GM21390 (cell line): ENCODE results near the gene CD6.
"Not testable (repeated sequence)": the region's sequence is repeated elsewhere in the genome, so short reads cannot be mapped to it uniquely, and the experiment has no call there.

Source experiments
- ATAC-seq: cut with Tn5 transposase; IDR thresholded peaks from one replicate; pipeline ENCODE4 v1.9.1; 2021; ENCODE audit not compliant: unreplicated experiment

CD6 gene

GRCh38 chr11:60952742-60953170 lies 18.7 kb upstream of the CD6 start:
- ATAC-seq = no peak

GRCh38 chr11:60953781-60954180 lies 17.7 kb upstream of the CD6 start:
- no peak for ATAC-seq

- no peak for ATAC-seq
These were observed 17.1 kb upstream of the CD6 start for GRCh38 chr11:60954421-60954820.

- no peak for ATAC-seq
These were observed 15.9 kb upstream of the CD6 start for GRCh38 chr11:60955571-60955970.

- ATAC-seq = no peak
These were observed 14.3 kb upstream of the CD6 start for GRCh38 chr11:60957188-60957587.

GRCh38 chr11:60959431-60959830 lies 12.0 kb upstream of the CD6 start:
- no peak for ATAC-seq

- no peak for ATAC-seq
These were observed 11.1 kb upstream of the CD6 start for GRCh38 chr11:60960405-60960804.

GRCh38 chr11:60964801-60965200 lies 6.7 kb upstream of the CD6 start:
- no peak for ATAC-seq

- ATAC-seq = no peak
These were observed 4.6 kb upstream of the CD6 start for GRCh38 chr11:60966890-60967289.

- ATAC-seq = no peak
These were observed 3.3 kb upstream of the CD6 start for GRCh38 chr11:60968223-60968622.

GRCh38 chr11:60970369-60970774 lies 1.1 kb upstream of the CD6 start:
- ATAC-seq = no peak

- no peak for ATAC-seq
These were observed 590 bp upstream of the CD6 start for GRCh38 chr11:60970890-60971289.

GRCh38 chr11:60972182-60973030 lies 926 bp downstream of the CD6 start:
- no peak for ATAC-seq

- ATAC-seq = no peak
These were observed 2.2 kb downstream of the CD6 start for GRCh38 chr11:60973699-60974098.

GRCh38 chr11:60974316-60974715 lies 2.8 kb downstream of the CD6 start:
- not testable (repeated sequence) for ATAC-seq

- ATAC-seq = no peak
These were observed 3.2 kb downstream of the CD6 start for GRCh38 chr11:60974726-60975125.

- no peak for ATAC-seq
These were observed 5.7 kb downstream of the CD6 start for GRCh38 chr11:60977224-60977623.

GRCh38 chr11:60977836-60978235 lies 6.4 kb downstream of the CD6 start:
- ATAC-seq = no peak

- no peak for ATAC-seq
These were observed 7.3 kb downstream of the CD6 start for GRCh38 chr11:60978546-60979380.

- no peak for ATAC-seq
These were observed 10.0 kb downstream of the CD6 start for GRCh38 chr11:60981515-60981914.

GRCh38 chr11:60982184-60982583 lies 10.7 kb downstream of the CD6 start:
- no peak for ATAC-seq

GRCh38 chr11:60984149-60984548 lies 12.7 kb downstream of the CD6 start:
- no peak for ATAC-seq
